CD14-positive monocyte (primary cell): ENCODE results near the gene ABCA2. TPM values are rescaled to one million over a fixed set of nuclear protein-coding genes. Genes with fewer than 3 reads are reported as not detected.

ENCODE experiments used
- DNase-seq, 3 donors: peaks; one replicate each; pipeline ENCODE4 v3.0.0-alpha.2; 2011 to 2022
- H2AFZ ChIP-seq: 2 replicates; pipeline ENCODE4 v1.6.0; 2012; ENCODE audit warnings: mild to moderate bottlenecking, low read depth, low read length, inconsistent platforms; ENCODE audit not compliant: insufficient read depth, poor library complexity, severe bottlenecking
- H3K27ac ChIP-seq, 2 donors: 1 replicate in 1 of 2; 2 replicates in 1 of 2; pipeline ENCODE4 v1.5.1; 2012 to 2013; ENCODE audit warnings: low read length in 2 of 2, control low read depth in 1 of 2, inconsistent platforms in 1 of 2, low read depth in 1 of 2, mild to moderate bottlenecking in 1 of 2
- H3K27me3 ChIP-seq, 2 donors: one replicate each; pipeline versions ENCODE4 v1.6.0 to v1.6.1; 2011 to 2013; ENCODE audit warnings: low read length in 2 of 2; ENCODE audit not compliant: control insufficient read depth in 2 of 2, insufficient read depth in 2 of 2
- H3K36me3 ChIP-seq, 2 donors: replicated peaks in 1 of 2; 1 replicate in 1 of 2; 2 replicates in 1 of 2; pipeline versions ENCODE4 v1.5.1 to v1.6.1; 2012 to 2013; ENCODE audit warnings: low read length in 2 of 2, control low read depth in 1 of 2, inconsistent platforms in 1 of 2, mild to moderate bottlenecking in 1 of 2; ENCODE audit not compliant: insufficient read depth in 2 of 2, control insufficient read depth in 1 of 2
- H3K4me1 ChIP-seq, 2 donors: 1 replicate in 1 of 2; 2 replicates in 1 of 2; pipeline versions ENCODE4 v1.5.1 to v1.6.1; 2012 to 2013; ENCODE audit warnings: low read length in 2 of 2, control low read depth in 1 of 2, inconsistent platforms in 1 of 2, mild to moderate bottlenecking in 1 of 2, moderate library complexity in 1 of 2; ENCODE audit not compliant: insufficient read depth in 2 of 2, control insufficient read depth in 1 of 2
- H3K4me2 ChIP-seq: replicated peaks from 2 replicates; pipeline ENCODE3; 2012; ENCODE audit warnings: low read length, moderate library complexity, mild to moderate bottlenecking; ENCODE audit not compliant: poor library complexity, severe bottlenecking; ENCODE audit errors: extremely low read depth
- H3K4me3 ChIP-seq, 3 experiments: fragments of 200-600 bp in 1 of 3; sonication (generic) in 1 of 3; replicated peaks in 1 of 3; 1 replicate in 2 of 3; 2 replicates in 1 of 3; pipeline ENCODE4 v1.5.1; 2011 to 2013; ENCODE audit warnings: low read length in 3 of 3, mild to moderate bottlenecking in 3 of 3, control low read depth in 2 of 3, low read depth in 2 of 3, inconsistent platforms in 1 of 3, moderate library complexity in 1 of 3
- H3K79me2 ChIP-seq: 2 replicates; pipeline ENCODE4 v1.6.0; 2012; ENCODE audit warnings: mild to moderate bottlenecking, control low read depth, inconsistent platforms, low read length, moderate library complexity; ENCODE audit not compliant: insufficient read depth
- H3K9ac ChIP-seq: 2 replicates; pipeline ENCODE4 v1.6.0; 2017; ENCODE audit warnings: low read length, mild to moderate bottlenecking; ENCODE audit not compliant: insufficient read depth, poor library complexity, severe bottlenecking
- H3K9me3 ChIP-seq, 2 donors: replicated peaks in 1 of 2; 1 replicate in 1 of 2; 2 replicates in 1 of 2; pipeline versions ENCODE4 v1.5.1 to v1.6.1; 2012 to 2013; ENCODE audit warnings: low read length in 2 of 2, control low read depth in 1 of 2; ENCODE audit not compliant: control insufficient read depth in 1 of 2, insufficient read depth in 1 of 2
- H4K20me1 ChIP-seq: 2 replicates; pipeline ENCODE4 v1.6.0; 2012; ENCODE audit warnings: mild to moderate bottlenecking, low read length, control low read depth, moderate library complexity; ENCODE audit not compliant: insufficient read depth
- H3K27ac Mint-ChIP-seq, 7 donors: one replicate each; pipeline ENCODE4 v1.8.0; 2020; ENCODE audit warnings: mild to moderate bottlenecking in 7 of 7, mixed read lengths in 7 of 7, moderate library complexity in 6 of 7, inconsistent platforms in 2 of 7
- H3K27me3 Mint-ChIP-seq, 3 donors: one replicate each; pipeline ENCODE4 v1.8.0; 2021 to 2022; ENCODE audit warnings: low read depth in 3 of 3, mild to moderate bottlenecking in 3 of 3, mixed read lengths in 3 of 3, moderate library complexity in 3 of 3, inconsistent platforms in 1 of 3
- H3K36me3 Mint-ChIP-seq, 2 donors: one replicate each; pipeline ENCODE4 v1.8.0; 2020; ENCODE audit warnings: mixed read lengths in 2 of 2, inconsistent platforms in 1 of 2, mild to moderate bottlenecking in 1 of 2
- H3K4me1 Mint-ChIP-seq: one replicate; pipeline ENCODE4 v1.8.0; 2020; ENCODE audit warnings: mild to moderate bottlenecking, mixed read lengths
- H3K4me3 Mint-ChIP-seq, 2 donors: one replicate each; pipeline ENCODE4 v1.8.0; 2020; ENCODE audit warnings: mild to moderate bottlenecking in 2 of 2, mixed read lengths in 2 of 2, moderate library complexity in 1 of 2
- H3K9me3 Mint-ChIP-seq, 7 donors: one replicate each; pipeline ENCODE4 v1.8.0; 2020 to 2022; ENCODE audit warnings: mixed read lengths in 7 of 7, mild to moderate bottlenecking in 6 of 7, moderate library complexity in 6 of 7, inconsistent platforms in 2 of 7
- WGBS: methylation state at CpG from one replicate; pipeline ENCODE4 v1.1.5; 2013; ENCODE audit warnings: missing lambda C conversion rate; ENCODE audit not compliant: insufficient coverage; 5-methylcytosine and 5-hydroxymethylcytosine counted together
- intact Hi-C, 2 donors: fragments of 100-400 bp; cut with micrococcal nuclease; formaldehyde crosslinking; loops; one replicate each; pipeline versions ENCODE4 v1.15.0 to v1.15.1; 2023
- polyA plus RNA-seq, 3 donors: library from polyadenylated mRNA; depleted of rRNA in 1 of 3; unstranded in 2 of 3; stranded (reverse) in 1 of 3; fragments of 300-500 nt in 2 of 3; fragments of >200 nt in 1 of 3; fragmentation: Illumina TruSeq in 2 of 3; gene quantifications; 1 replicate in 2 of 3; 2 replicates in 1 of 3; pipeline ENCODE4 v1.2.3, GENCODE V29; 2012 to 2021
- TF ChIP-seq, protein P1 (sequence below): fragments of 200-600 bp; IDR thresholded peaks from one replicate; pipeline ENCODE4 v1.8.0; 2022; ENCODE audit warnings: antibody characterized with exemption, mild to moderate bottlenecking

ABCA2 gene
- polyA plus RNA-seq, 3 donors: 0.18 to 30.7 (median 0.40) TPM

DNA sequence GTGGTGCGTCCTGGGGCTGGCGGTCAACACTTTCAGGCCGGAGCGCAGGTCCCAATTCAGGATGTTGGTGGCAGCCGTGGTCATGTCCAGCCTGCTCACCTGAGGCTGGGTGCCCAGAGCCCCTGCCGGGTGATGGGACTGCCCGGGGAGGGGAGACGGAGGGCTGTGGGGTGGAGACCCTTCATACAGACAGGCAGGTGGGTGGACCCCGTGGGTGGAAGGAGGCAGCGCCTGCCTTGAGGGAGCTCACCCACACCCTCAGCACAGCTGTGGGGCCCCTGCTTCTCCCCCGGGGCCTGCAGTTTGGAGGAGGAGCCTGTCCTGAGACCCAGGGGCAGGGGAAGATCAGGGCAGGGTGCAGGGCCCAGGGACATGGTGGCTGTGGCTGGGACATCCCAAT, 57.7 kb downstream of the ABCA2 start:
- Mint-ChIP-seq H3K36me3 (no peaks in the 10 kb centered on the region), H3K27ac (no peak overlapping the region), H3K9me3 (no peaks in the 10 kb centered on the region), H3K4me3 (no peak overlapping the region), H3K4me1 (peaks cover 21% of the 10 kb centered on the region), H3K27me3 (peaks cover 11 to 27% (median 13%) of the 10 kb centered on the region in 3 donors)
- H3K9ac ChIP-seq: no peak overlapping the region
- H2AFZ ChIP-seq: no peak overlapping the region
- H3K36me3 ChIP-seq: no peaks in the 10 kb centered on the region
- H3K4me1 ChIP-seq: peaks cover 14 to 26% of the 10 kb centered on the region in 2 donors
- H3K27me3 ChIP-seq: no peaks in the 10 kb centered on the region
- H3K9me3 ChIP-seq: no peaks in the 10 kb centered on the region
- DNase-seq: no peak
- TF ChIP-seq, protein P1, sequence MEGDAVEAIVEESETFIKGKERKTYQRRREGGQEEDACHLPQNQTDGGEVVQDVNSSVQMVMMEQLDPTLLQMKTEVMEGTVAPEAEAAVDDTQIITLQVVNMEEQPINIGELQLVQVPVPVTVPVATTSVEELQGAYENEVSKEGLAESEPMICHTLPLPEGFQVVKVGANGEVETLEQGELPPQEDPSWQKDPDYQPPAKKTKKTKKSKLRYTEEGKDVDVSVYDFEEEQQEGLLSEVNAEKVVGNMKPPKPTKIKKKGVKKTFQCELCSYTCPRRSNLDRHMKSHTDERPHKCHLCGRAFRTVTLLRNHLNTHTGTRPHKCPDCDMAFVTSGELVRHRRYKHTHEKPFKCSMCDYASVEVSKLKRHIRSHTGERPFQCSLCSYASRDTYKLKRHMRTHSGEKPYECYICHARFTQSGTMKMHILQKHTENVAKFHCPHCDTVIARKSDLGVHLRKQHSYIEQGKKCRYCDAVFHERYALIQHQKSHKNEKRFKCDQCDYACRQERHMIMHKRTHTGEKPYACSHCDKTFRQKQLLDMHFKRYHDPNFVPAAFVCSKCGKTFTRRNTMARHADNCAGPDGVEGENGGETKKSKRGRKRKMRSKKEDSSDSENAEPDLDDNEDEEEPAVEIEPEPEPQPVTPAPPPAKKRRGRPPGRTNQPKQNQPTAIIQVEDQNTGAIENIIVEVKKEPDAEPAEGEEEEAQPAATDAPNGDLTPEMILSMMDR: no peak
- intact Hi-C loops: no loop called here
- H3K27ac ChIP-seq: no peak overlapping the region
- no peak overlapping the region for H3K4me3 ChIP-seq
- no peak overlapping the region for H3K4me2 ChIP-seq
- no peaks in the 10 kb centered on the region for H3K79me2 ChIP-seq
- WGBS: 88% methylated on average over 5 of the region's 11 CpGs
- H4K20me1 ChIP-seq: no peaks in the 10 kb centered on the region

DNA sequence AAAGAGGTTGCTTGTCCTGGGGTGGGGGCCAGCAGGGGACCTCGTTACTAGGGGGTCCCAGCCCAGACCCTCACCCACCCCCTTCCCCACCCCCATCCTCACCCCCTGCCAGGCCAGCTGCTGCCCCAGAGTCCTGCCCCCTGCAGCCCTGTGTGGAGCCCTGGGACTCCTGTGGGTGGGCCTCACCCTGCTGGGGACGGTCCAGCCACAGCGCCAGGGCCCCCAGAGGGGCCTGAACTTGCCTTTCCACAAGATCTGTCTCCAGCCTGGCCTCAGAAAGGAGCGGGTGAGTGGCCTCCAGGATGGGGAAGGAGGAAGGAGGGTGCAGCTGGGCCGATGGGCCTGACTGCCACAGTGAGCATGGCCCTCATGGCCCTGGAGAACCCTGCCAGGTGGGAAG, 58.3 kb downstream of the ABCA2 start:
- DNase-seq: no peak
- H3K4me3 ChIP-seq: no peak overlapping the region

More for the DNA sequence above, 58.3 kb downstream of the ABCA2 start:
- Mint-ChIP-seq H3K9me3 (no peaks in the 10 kb centered on the region), H3K4me3 (no peak overlapping the region), H3K36me3 (no peaks in the 10 kb centered on the region), H3K27me3 (peaks cover 8 to 23% (median 14%) of the 10 kb centered on the region in 3 donors), H3K27ac (no peak overlapping the region), H3K4me1 (peaks cover 15% of the 10 kb centered on the region)
- intact Hi-C loops: no loop called here
- TF ChIP-seq, protein P1: no peak
- Histone ChIP-seq H3K79me2 (no peaks in the 10 kb centered on the region), H3K9me3 (no peaks in the 10 kb centered on the region), H3K4me1 (peaks cover 8 to 20% of the 10 kb centered on the region in 2 donors), H3K36me3 (no peaks in the 10 kb centered on the region), H3K27me3 (no peaks in the 10 kb centered on the region), H3K4me2 (no peak overlapping the region), H2AFZ (no peak overlapping the region), H3K27ac (no peak overlapping the region), H3K9ac (no peak overlapping the region), H4K20me1 (no peaks in the 10 kb centered on the region)
- WGBS: 64% methylated on average over 4 of the region's 5 CpGs
